HG02588 (cell line): ENCODE results near the gene TRIM44.
"Not testable (repeated sequence)": the region's sequence is repeated elsewhere in the genome, so short reads cannot be mapped to it uniquely, and the experiment has no call there.

Experiments
- ATAC-seq: cut with Tn5 transposase; IDR thresholded peaks from one replicate; pipeline ENCODE4 v1.9.1; 2021; ENCODE audit warnings: mild to moderate bottlenecking, moderate library complexity; ENCODE audit not compliant: unreplicated experiment

Gene TRIM44

DNA sequence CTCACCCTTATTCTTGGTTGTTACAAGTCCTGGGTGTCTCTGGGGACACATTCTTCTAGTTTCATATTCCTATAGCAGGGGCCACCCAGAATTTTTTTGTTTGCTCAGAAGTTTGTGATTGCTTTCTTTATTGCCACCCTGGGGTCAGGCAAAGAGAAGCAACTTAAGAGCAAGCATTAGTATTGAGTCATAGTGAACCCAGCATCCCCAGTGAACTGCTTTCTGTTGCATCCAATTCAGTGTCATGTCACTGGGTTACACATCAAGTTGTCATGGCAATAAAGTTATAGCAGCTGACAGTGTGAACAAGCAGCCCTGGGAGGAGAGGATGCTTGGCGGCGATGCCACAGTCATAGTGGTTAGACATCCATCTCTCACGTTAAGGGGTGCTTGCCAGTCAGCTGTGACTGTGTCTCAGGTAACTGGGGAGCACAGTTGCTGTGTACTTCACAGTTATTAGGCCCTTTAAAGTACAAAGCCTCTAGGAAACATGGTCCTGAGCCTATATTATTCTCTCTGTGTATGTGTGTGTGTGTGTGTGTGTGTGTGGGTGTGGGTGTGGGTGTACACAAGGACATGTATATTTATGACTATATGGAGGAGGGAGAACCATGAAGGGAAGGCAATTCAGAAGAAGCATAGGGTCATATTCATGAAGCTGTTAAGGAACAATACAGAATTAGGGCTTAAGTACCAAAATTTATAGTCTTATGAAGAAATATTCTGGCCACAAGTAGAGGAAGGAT lies 52.5 kb downstream of the TRIM44 start:
- peak; percentile 90 for ATAC-seq

DNA sequence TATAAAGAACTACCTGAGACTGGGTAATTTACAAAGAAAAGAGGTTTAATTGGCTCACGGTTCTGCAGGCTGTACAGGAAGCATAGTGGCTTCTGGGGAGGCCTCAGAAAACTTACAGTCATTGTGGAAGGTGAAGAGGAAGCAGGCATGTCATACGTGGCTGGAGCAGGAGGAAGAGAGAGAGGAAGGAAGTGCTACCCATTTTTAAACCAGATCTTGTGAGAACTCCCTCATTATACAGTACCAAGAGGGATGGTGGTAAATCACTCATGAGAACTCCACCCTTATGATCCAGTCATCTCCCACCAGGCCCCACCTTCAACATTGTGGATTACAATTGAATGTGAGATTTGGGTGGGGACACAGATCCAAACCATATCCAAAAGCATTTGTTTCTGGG lies 53.1 kb downstream of the TRIM44 start:
- not testable (repeated sequence) for ATAC-seq

DNA sequence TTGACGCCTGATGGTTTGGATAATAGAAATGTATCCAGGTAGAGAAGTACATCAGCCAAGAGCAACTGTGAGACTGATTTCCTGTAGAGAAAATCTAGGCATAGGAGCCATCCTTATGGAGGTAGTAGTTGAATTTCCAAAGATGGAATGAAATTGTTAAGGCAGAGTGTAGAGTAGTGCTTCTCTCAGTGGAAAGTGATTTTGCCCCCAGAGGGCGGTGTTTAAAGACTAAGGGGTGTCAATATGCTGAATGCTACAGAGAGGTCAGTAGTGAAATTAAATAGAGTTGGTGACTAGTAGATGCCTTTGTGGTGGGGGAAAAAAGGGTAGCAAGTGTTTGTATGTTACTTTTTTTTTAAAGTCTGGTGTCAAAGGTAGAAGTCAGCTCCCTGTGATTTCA lies 54.5 kb downstream of the TRIM44 start:
- no peak for ATAC-seq

DNA sequence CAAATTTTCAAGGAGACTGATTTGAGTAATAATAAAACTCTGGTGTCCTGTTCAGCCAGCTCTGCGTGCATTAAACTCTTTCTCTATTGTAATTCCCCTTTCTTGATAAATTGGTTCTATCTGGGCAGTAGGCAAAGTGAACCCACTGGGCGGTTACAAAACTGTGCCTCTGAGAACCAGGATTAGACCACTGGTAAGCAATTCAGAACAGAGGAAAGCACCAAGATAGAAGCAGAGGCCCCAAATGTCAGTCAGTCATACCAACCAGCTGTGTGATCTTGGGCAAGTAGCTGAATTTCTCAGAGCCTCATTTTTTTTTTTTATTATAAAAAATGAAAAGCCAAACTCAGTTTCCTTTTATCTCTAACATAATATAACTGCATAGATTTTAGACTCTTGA lies 54.9 kb downstream of the TRIM44 start:
- ATAC-seq: no peak

DNA sequence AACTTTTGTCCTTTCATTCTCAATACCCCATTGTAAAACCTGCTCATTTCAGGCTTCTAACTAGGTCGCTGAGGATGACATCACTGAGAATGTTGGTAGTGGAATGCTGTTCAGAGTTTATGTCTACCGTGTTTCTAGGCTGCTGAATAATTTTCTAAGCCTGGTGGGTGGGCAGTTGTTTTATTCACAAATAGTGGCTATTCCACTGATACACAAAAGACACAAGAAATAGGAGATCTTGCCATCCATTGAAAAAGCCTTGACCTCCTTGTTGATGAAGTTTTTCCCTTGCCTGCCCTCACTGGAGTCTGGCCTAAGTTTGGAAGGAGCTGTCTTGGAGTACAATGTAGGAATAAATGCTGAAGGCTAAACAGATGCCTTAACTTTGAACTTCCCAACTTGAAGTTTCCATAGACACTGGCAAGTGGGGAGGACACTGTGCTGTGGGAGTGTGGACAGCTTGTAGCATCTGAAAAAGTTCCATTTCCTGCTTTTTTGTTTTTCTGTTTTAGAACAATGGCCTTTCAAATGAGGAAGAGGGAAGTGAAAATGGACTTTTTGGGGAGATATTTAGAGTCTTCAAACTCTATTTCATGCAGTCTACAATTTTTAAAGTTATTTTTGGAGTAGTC lies 59.2 kb downstream of the TRIM44 start:
- ATAC-seq: no peak

DNA sequence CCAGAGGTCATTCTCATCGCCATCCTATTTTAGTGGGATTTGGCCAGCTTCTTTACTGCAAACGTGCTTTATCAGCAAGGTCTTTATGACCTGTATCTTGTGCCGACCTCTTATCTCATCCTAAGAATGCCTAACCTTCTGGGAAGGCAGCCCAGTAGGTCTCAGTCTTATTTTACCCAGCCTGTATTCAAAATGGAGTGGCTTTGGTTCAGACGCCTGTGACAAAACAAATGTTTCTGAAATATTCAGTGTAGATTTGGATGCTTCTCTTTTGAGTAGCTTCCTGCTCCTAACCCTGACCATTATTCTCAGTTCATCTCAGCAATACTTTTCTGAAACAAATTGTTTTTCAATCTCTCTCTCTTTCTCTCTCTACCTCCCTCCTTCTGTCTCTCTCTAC lies 60.1 kb downstream of the TRIM44 start:
- no peak for ATAC-seq

DNA sequence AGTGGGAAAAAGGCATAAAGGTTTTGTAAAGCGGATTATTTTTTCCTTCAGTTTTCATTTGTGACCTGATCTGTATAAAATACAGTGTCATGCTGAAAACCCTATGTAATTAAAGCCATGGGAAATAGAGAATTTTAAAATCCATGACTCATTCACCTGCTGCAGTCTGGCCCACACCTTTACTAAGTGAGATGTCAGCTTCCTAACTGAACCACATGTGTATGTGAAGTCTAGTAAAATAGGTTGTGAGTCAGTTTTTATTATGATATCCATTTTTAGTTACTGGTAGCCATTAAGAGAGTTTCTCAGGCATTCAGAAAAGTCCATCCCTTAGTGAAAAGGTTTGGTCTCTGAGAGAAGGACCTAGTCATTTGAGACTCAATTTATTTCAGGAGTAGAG lies 60.9 kb downstream of the TRIM44 start:
- no peak for ATAC-seq

DNA sequence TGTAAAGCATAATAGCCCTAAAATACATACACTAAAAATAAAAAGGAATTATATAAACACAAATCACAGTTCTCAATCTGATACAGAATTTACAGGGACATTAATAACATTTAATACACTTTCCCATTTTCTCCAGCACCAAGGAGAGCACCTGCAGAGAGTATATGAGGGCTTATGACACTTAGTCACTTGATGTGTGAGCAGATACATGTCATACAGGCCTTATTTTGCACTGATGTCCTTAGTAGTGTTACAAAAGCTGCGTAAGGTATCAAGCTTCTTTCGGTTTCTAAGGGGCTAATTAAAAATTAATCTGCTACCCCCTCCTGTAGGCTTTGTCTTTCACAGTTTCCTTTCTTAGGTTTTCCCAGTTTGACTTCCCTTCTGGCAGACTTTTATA lies 61.3 kb downstream of the TRIM44 start:
- ATAC-seq: no peak

DNA sequence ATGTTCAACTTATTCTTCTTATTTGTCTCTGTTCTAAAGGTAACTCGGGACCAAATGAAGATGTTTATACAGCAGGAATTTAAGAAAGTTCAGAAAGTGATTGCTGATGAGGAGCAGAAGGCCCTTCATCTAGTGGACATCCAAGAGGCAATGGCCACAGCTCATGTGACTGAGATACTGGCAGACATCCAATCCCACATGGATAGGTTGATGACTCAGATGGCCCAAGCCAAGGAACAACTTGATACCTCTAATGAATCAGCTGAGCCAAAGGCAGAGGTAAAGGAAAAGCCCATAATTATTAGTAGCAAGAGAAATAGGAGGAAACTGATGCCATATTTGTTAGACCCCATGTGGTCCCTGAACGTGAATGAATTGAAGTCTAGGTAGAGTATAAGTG lies 63.3 kb downstream of the TRIM44 start:
- no peak for ATAC-seq

DNA sequence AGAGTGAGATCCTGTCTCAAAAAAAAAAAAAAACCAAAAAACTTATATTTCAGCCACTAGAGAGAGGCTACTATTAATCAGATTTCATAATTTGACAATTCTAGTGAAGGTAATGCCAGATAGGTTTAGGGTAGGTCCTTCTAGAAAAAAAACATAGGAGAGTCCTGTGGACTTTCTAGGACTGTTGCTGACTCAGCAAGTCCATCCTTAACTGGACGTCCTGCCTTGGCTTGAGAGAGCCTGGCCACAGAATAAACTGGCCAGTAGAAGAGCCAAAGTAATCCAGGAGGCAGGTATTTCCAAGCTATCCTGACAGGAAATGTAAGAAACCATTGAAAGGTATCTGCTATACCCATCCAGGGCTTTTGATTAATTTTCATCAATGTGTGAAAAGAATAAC lies 64.6 kb downstream of the TRIM44 start:
- ATAC-seq: no peak

DNA sequence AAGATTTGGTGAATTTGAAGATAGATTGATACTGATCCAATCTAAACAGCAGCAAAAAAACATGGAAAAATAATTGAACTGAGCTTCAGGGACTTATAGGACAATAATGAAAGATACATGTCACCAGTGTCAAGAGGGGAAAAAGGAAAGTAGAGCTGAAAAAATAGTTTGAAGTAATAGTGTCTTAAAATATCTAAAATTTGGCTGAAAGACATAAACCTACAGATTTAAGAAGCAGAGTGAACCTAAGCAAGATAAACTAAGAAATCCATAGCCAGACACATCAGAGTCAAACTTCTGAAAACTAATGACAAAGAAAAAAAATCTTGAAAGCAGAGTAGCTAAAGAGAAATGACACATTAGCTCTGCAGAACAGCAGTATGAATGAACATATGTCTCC lies 67.7 kb downstream of the TRIM44 start:
- ATAC-seq: no peak

DNA sequence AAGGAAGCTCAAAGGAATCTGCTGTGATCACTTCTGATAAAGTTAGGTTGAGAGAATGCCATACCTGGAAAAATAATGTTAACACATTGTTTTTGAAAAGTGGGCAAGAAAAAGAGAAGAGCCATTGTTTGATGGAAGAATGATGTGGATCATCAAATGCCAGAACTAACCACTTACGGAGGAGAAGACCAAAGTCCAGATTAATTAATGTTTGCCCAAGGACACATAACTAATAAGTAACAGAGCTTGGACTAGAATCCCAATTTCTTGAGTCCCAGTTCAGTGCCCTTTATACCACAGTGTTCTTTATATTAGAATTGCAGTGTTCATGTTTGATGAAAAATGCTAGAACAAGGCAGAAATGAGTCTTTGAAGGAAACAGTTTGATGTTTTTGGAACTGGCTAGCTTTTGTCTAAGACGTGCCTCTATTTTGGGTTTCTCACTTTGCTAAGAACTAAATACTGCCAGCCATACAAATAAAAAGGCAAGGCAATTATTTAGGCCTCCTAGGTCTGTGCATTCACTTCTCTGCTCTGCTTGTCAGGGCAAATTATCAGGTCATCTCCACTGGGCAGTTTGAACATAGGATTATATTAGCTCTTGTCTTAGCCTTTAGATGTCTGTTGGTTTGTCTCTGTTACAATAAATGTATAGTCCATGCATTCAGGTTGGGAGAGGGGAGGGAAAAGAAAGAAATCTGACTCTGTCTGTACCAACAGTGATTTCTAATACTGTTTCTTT lies 72.3 kb downstream of the TRIM44 start:
- no peak for ATAC-seq

DNA sequence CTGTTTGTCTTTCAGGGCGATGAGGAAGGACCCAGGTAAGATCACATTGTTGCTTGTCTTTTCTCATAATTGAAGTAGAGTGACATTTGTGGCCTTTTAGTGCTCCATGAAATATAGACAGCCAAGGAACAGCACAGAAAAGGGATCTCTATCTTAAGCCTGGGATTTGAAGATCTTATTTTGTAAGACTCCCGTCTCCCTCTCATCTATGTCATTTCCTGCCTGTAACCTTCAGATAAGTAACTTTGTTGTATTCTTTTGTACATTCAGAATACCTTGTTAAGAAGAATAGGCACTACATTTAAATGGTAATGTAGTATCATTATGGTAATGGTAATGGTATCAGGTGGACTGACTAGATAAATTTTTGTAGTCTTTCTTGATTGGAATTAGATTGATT lies 72.8 kb downstream of the TRIM44 start:
- no peak for ATAC-seq

DNA sequence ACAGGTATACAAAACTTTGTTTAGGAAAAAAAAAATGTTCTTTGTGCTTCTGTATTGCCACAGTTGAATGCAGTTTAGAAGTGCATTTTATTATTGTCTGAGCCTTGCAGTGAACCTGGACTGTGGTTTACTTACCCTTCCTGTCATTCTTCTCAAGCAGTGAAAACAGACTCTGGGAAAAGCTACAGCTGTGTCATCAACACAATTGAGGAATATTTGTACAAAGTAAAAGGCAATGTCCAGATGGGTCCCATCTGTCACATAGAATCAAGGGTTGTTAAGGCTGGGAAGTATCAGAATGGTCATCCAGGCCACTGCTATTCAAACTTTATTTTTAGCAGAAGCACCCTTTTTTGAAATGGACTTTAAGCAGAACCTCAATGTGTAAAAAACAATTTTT lies 73.3 kb downstream of the TRIM44 start:
- ATAC-seq: no peak

DNA sequence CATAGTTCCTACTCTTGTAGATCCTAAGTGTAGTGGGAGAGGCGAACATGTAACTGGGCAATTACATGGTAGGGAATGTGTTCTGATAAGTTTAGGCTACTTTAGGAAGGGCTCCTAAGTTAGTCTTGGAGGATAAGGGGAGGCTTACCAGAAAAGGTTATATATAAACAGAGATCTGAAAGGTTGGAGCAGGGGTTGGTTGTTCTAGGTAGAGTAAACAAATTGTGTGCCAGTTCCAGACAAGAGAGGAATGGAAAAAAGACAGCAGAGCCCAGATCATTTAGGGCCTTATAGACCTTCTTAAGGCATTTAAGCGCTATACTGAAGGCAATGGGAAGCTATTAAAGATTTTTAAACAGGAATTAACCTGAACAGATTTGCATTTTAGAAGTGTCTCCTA lies 74.4 kb downstream of the TRIM44 start:
- ATAC-seq: no peak

DNA sequence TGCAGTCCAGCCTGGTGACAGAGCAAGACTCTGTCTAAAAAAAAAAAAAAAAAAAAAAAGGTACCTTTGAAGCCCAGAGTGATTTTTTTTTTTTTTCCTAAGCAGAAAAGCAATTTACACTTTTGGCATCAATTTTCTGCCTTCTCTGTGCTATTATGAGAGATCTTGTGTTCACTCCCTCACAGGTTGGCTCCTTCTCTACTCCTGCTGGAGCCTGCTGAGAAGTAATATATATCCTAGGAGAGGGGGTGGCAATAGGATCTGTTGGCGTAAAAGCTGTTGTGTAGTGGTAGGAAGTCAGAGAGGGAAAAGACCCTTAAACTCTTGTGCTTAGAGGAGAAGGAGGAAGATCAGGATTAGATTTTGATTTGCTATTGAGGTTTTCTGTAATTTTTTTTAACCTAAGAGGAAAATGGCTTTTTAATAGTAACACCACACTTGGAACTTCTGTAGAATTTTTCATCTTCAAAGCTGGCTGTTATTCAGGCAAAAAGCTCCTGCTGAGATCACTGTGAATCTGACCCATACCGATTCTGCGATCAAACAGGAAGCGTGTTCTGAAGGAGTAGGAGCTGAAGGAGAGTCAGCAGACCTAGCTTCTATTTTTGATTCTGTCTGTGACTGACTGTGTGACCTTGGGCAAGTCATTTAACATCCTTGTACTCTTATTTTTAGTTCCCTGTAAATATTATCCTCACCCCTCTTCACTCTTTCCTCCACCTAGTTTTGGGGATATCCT lies 77.7 kb downstream of the TRIM44 start:
- no peak for ATAC-seq

DNA sequence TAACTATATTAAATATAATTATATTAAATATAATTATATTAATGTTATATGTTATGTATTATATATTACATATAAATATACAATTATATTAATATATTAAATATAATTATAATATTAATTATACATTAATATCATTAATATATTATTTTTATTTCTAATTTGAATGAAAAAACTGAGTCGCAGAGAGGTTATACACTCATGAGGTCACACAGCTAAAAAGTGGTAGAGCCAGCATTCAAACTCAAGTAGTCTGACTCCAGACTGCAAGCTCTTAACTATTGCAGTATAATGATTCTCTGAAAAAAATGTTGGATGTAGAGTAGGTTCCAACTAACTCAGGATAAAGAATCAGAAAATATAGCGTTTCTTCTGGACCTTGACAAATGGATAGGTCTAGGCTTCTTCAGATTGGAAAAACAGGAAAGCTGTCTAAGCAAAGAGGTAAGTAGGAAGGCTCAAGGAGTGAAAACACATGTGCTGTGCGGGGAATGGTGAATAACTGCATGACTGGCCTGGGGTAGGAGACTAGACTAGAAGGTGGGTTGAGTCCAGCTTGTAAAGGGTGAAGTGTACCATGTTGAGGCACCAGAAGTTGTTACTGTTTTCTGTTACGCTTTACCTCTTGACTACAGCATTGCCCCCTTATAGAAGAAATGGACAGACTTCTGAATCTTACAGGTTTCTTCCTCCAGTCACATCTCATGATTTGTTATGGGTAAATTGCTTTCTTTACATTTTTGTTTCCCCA lies 80.3 kb downstream of the TRIM44 start:
- no peak for ATAC-seq

DNA sequence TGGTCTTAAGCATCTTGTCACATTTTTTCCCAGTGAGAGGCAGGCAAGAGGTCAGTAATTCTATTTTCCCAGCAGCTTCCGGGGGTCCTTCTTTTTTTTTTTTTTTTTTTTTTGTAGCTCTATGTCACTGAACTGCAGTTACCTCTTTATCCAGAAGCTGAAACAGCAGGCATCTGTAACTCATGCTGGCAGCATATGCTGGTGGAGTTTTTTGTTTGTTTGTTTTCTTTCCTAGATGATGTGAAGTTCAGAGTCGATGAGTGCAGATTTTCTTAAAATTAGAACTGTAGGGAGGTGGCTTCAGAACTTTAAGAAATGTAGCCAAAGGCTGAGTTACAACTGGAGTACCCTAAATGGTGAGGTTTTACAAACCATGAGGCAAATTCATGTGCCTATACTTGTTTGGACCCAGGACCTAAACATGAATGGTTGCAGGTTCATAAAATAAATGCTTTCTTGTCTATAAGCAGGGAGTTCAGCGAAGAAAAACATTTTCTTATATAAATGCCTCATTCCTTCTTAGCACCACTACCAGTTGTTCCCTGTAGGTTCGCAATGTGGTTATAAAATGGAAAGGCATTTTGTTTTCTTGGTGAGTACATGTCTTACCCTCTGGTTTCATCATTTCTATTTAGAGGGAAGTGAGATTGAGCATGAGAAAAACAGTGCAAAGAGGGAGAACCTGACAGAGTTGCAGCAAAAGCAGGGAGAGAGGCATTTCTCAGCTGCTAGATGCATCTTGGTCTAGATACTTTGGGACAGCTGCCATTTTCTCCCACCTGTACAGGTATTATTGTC lies 84.0 kb downstream of the TRIM44 start:
- no peak for ATAC-seq

DNA sequence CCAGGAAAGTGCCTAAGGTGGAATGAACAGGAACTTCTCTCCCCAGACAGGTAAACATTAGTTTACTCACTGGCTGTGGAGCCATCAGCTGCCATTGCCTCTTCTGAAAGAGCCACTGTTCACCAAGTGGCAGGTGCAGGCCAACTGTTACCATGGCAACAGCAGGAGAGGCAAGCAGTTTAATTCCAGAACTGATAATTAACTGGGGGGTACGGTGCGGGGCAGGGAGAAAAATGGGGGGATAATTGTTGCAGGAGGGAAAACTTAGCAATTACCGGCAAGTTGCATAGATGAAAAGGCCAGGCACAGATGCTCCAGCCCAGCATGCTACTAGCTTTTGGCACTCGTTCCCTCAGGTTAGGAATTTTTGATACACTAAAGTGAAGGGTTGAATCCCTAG lies 85.1 kb downstream of the TRIM44 start:
- no peak for ATAC-seq

DNA sequence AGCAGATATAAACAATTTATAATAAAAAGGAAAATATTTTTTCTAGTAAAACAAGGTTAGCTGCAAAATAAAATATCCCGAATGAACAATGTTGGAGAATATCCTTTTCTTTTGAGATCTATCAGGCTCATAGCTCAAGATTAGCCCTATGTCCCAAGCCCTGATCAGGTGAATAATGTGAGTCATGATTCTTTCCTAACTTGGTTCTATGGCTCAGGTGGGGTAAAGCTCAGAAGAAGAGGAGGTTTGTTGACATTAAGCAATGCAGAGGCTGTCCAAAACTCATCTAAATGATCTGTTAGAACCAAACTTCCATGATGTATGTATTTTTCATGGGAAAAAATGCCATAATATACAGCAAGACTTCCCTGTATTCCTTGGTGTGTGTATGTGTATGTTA lies 86.1 kb downstream of the TRIM44 start:
- no peak for ATAC-seq
